Measurements from ENCODE around the gene TEKT3.

TEKT3 gene

GRCh38 chr17:15368600-15368999, 27.2 kb upstream of the TEKT3 start:
- TF ChIP-seq CTCF (IDR thresholded peaks at IDR 0.05; ENCODE audit: low read length, missing control alignments) = no peak
- no peak overlapping the region for H3K4me3 ChIP-seq (replicated peaks; ENCODE audit: low read depth, low read length)
- no peak for DNase-seq (ENCODE audit: low read depth)

- no peak for TF ChIP-seq CTCF (IDR thresholded peaks at IDR 0.05; ENCODE audit: low read length, missing control alignments)
- DNase-seq (ENCODE audit: low read depth) = no peak
- H3K4me3 ChIP-seq (replicated peaks; ENCODE audit: low read depth, low read length) = no peak overlapping the region
Measured at GRCh38 chr17:15366026-15366425, 24.6 kb upstream of the TEKT3 start.

- no peak for DNase-seq (ENCODE audit: low read depth)
- TF ChIP-seq CTCF (IDR thresholded peaks at IDR 0.05; ENCODE audit: low read length, missing control alignments) = no peak
- H3K4me3 ChIP-seq (replicated peaks; ENCODE audit: low read depth, low read length) = no peak overlapping the region
Measured at GRCh38 chr17:15364615-15365014, 23.2 kb upstream of the TEKT3 start.

- no peak overlapping the region for H3K4me3 ChIP-seq (replicated peaks; ENCODE audit: low read depth, low read length)
- TF ChIP-seq CTCF (IDR thresholded peaks at IDR 0.05; ENCODE audit: low read length, missing control alignments) = no peak
- no peak for DNase-seq (ENCODE audit: low read depth)
Measured at GRCh38 chr17:15363702-15364101, 22.3 kb upstream of the TEKT3 start.

- no peak overlapping the region for H3K4me3 ChIP-seq (replicated peaks; ENCODE audit: low read depth, low read length)
- DNase-seq (ENCODE audit: low read depth) = no peak
- no peak for TF ChIP-seq CTCF (IDR thresholded peaks at IDR 0.05; ENCODE audit: low read length, missing control alignments)
Measured at GRCh38 chr17:15361592-15361991, 20.2 kb upstream of the TEKT3 start.

GRCh38 chr17:15361151-15361550, 19.8 kb upstream of the TEKT3 start:
- H3K4me3 ChIP-seq (replicated peaks; ENCODE audit: low read depth, low read length) = no peak overlapping the region
- no peak for TF ChIP-seq CTCF (IDR thresholded peaks at IDR 0.05; ENCODE audit: low read length, missing control alignments)
- DNase-seq (ENCODE audit: low read depth) = no peak

- TF ChIP-seq CTCF (IDR thresholded peaks at IDR 0.05; ENCODE audit: low read length, missing control alignments) = no peak
- no peak overlapping the region for H3K4me3 ChIP-seq (replicated peaks; ENCODE audit: low read depth, low read length)
- DNase-seq (ENCODE audit: low read depth) = no peak
Measured at GRCh38 chr17:15354256-15354655, 12.9 kb upstream of the TEKT3 start.

Data from fibroblast of pulmonary artery (primary cell).